ENCODE measurements around the gene DAAM1.
A peak's percentile ranks its signal among the peaks of the same experiment; 100 is the strongest.

DAAM1 gene

DNA sequence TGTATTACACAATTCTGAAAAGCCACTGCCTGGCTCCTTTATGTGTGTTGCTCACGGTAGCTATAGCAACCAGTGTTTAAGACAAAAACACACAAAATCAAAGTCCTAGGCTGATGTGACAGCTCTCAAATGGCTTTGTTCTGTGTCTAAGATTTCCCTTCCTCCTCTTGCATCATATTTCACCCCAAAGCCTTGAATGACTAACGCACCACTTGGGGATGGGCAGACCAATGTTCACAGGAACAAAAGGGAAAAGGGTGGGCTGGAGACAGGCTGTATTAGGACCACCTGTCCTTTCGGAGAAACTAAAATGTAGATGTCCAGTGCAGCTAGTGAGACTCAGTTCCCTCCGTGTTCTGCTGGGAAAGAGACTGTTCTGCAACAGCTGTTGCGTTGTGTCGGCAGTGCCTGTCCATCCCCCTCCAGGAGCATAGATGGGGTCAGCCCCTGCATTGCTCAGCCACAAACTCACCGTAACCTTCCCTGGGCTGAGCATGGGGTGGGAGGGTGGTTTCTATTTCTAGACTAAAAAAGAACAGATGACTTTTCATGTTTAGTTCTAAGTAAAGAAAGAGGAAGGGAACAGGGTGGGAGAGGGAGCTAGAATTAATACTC is 26.8 kb upstream of the DAAM1 start:
- TF ChIP-seq, protein P1, sequence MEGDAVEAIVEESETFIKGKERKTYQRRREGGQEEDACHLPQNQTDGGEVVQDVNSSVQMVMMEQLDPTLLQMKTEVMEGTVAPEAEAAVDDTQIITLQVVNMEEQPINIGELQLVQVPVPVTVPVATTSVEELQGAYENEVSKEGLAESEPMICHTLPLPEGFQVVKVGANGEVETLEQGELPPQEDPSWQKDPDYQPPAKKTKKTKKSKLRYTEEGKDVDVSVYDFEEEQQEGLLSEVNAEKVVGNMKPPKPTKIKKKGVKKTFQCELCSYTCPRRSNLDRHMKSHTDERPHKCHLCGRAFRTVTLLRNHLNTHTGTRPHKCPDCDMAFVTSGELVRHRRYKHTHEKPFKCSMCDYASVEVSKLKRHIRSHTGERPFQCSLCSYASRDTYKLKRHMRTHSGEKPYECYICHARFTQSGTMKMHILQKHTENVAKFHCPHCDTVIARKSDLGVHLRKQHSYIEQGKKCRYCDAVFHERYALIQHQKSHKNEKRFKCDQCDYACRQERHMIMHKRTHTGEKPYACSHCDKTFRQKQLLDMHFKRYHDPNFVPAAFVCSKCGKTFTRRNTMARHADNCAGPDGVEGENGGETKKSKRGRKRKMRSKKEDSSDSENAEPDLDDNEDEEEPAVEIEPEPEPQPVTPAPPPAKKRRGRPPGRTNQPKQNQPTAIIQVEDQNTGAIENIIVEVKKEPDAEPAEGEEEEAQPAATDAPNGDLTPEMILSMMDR (IDR thresholded peaks at IDR 0.05; ENCODE audit: unreplicated experiment in 3 of 3) = no peak
- Mint-ChIP-seq H3K9me3 (peaks cover 3% of the 10 kb centered on the region), H3K4me1 (peaks cover 45% of the 10 kb centered on the region), H3K36me3 (ENCODE audit: low read depth) (no peaks in the 10 kb centered on the region), H3K27me3 (ENCODE audit: low read depth) (no peaks in the 10 kb centered on the region), H3K4me3 (peak overlapping the region in 2 of 3 experiments; percentile 35 to 47), H3K27ac (peak overlapping the region; percentile 75 to 94 (median 82))

DNA sequence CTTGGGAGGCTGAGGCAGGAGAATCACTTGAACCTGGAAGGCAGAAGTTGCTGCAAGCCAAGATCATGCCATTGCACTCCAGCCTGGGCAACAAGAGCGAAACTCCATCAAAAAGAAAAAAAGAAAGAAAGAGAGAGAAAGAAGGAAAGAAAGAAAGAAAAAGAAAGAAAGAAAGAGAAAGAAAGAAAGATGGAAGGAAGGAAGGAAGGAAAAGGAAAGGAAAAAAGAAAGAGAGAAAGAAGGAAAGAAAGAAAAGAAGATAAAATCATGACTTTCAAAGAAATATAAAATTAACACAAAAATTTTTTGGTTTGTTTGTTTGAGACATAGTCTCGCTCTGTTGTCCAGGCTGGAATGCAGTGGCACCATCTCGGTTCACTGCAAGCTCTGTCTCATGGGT is 22.2 kb upstream of the DAAM1 start:
- H3K4me1 Mint-ChIP-seq = peaks cover 22% of the 10 kb centered on the region
- peaks cover 2% of the 10 kb centered on the region for H3K9me3 Mint-ChIP-seq

DNA sequence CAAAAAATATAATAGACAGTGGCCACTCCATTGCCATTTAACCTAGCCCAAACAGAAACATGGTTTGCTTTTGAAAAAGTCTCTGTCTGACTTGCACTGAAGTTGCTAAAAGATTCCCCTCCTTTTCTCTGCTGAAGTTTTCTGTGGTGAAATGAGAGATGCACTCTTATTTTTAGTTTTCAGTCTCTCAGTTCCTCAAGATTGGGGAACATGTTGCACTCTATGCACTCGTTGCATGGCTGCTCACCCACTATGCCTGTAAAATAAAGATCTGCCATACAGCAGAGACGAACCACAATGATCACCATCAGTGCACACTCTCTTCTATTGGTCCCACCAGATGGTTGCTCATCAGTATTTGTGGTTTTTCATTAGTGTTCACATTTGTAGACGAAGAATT is 13.1 kb upstream of the DAAM1 start:
- Mint-ChIP-seq H3K4me1 (no peaks in the 10 kb centered on the region), H3K9me3 (no peaks in the 10 kb centered on the region), H3K36me3 (ENCODE audit: low read depth) (no peaks in the 10 kb centered on the region), H3K27ac (no peak overlapping the region), H3K4me3 (no peak overlapping the region), H3K27me3 (ENCODE audit: low read depth) (peaks cover 9% of the 10 kb centered on the region)
- TF ChIP-seq, protein P1 (IDR thresholded peaks at IDR 0.05; ENCODE audit: unreplicated experiment in 3 of 3) = no peak

More for the DNA sequence above, 22.2 kb upstream of the DAAM1 start:
- TF ChIP-seq, protein P1 (IDR thresholded peaks at IDR 0.05; ENCODE audit: unreplicated experiment in 3 of 3) = no peak
- no peak overlapping the region for H3K4me3 Mint-ChIP-seq
- no peaks in the 10 kb centered on the region for H3K27me3 Mint-ChIP-seq (ENCODE audit: low read depth)
- no peak overlapping the region for H3K27ac Mint-ChIP-seq
- H3K36me3 Mint-ChIP-seq (ENCODE audit: low read depth) = no peaks in the 10 kb centered on the region

DNA sequence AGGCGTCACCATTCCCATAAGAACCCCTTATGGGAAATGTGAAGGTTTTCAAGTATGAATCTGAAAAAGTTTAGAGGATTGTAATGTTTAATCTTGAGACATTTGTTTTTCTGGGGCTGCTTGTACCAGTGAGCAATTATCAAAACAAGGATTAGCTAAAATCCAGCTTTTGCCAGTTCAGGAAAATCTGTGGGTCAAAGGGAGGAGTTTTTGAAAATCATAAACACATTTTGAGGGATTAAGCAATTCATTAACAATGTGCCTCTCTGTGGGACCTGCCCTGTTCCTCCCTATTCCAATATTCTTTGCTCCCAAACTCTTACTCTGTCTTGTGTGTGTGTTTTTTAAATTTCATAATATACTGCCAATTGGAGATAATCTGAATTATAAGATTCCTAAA is 11.7 kb upstream of the DAAM1 start:
- Mint-ChIP-seq H3K27ac (no peak overlapping the region), H3K4me3 (no peak overlapping the region), H3K4me1 (no peaks in the 10 kb centered on the region), H3K36me3 (ENCODE audit: low read depth) (no peaks in the 10 kb centered on the region), H3K27me3 (ENCODE audit: low read depth) (peaks cover 12% of the 10 kb centered on the region), H3K9me3 (no peaks in the 10 kb centered on the region)
- TF ChIP-seq, protein P1 (IDR thresholded peaks at IDR 0.05; ENCODE audit: unreplicated experiment in 3 of 3) = no peak

DNA sequence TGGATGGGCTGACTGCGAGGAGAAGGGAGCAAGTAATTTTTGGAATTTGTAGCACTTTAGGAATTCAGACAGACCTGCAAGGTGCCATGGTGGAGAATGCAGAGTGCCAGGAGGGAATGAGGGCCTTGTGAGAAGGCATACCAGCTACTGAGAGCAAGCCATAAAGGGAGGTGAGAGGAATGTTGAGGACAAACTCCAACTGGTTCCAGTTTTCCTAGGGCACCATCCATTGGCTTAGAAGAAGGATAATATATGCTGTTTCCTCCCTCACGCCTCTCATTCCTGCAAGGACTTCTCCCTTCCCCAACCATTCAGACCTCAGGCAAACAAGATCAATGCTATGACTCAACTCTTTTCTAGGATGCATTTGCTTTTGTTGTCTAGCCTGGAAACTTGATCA is 11.2 kb upstream of the DAAM1 start:
- no peaks in the 10 kb centered on the region for H3K4me1 Mint-ChIP-seq
- H3K36me3 Mint-ChIP-seq (ENCODE audit: low read depth) = no peaks in the 10 kb centered on the region
- H3K4me3 Mint-ChIP-seq = no peak overlapping the region
- H3K27me3 Mint-ChIP-seq (ENCODE audit: low read depth) = peaks cover 12% of the 10 kb centered on the region
- no peaks in the 10 kb centered on the region for H3K9me3 Mint-ChIP-seq
- TF ChIP-seq, protein P1 (IDR thresholded peaks at IDR 0.05; ENCODE audit: unreplicated experiment in 3 of 3) = no peak
- H3K27ac Mint-ChIP-seq = no peak overlapping the region

DNA sequence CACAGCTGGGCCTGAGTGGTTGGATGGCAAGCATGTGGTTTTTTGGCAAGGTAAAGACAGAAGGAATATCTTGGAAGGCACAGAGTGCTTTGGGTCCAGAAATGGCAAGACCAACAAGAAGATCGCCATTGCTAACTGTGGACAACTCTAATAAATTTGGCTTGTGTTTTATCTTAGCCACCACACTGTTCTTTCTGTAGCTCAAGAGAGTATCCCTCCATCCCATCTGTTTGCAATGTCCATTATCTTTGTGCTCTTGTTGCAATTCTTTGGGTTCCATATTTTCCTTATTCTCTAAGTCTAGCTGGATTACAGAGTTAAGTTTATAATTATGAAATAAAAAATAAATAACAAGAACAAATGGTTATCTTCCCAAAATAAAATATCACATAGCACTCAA is 6.7 kb upstream of the DAAM1 start:
- Mint-ChIP-seq H3K4me1 (peaks cover 2% of the 10 kb centered on the region), H3K9me3 (no peaks in the 10 kb centered on the region), H3K27ac (no peak overlapping the region), H3K27me3 (ENCODE audit: low read depth) (peaks cover 7% of the 10 kb centered on the region), H3K4me3 (no peak overlapping the region), H3K36me3 (ENCODE audit: low read depth) (no peaks in the 10 kb centered on the region)
- TF ChIP-seq, protein P1 (IDR thresholded peaks at IDR 0.05; ENCODE audit: unreplicated experiment in 3 of 3) = no peak

All from nephron (organoid).